PC-9 (cell line): ENCODE measurements around the gene NDUFS7. TPM values are rescaled to one million over a fixed set of nuclear protein-coding genes. Genes with fewer than 3 reads are reported as not detected.

Experiments used
- BruUV-seq: library from RNA; stranded (reverse); fragments of 400-500 nt; replicated peaks from 2 replicates; lab custom pipeline; 2021; lab: Mats Ljungman, UMichigan
- CTCF ChIA-PET: fragments of 300-600 bp; sonication (Branson Sonifier 250); formaldehyde crosslinking; loops from one replicate; lab custom pipeline; 2022; ENCODE audit warnings: antibody characterized with exemption; lab: Charles Lee
- POLR2A ChIA-PET: fragments of 300-600 bp; sonication (Branson Sonifier 250); formaldehyde crosslinking; loops from one replicate; lab custom pipeline; 2022; ENCODE audit warnings: antibody characterized with exemption; ENCODE audit not compliant: unreplicated experiment; lab: Charles Lee
- DNase-seq, 2 experiments: peaks; one replicate each; pipeline versions ENCODE4 v3.0.0 to v3.0.0-alpha.2; 2015 to 2022; ENCODE audit warnings: mixed read lengths in 1 of 2
- H2AFZ ChIP-seq: fragments of 200-600 bp; sonication (generic); 2 replicates; pipeline ENCODE4 v1.8.1; 2017; ENCODE audit warnings: antibody characterized with exemption
- H3F3A ChIP-seq: fragments of 200-600 bp; sonication (generic); 2 replicates; pipeline ENCODE4 v1.8.1; 2017; ENCODE audit warnings: antibody characterized with exemption, mild to moderate bottlenecking, low read depth; ENCODE audit not compliant: insufficient read depth
- H3K27ac ChIP-seq: fragments of 200-600 bp; sonication (generic); 2 replicates; pipeline ENCODE4 v1.6.1; 2016; ENCODE audit warnings: mixed run types
- H3K27me3 ChIP-seq: fragments of 200-600 bp; sonication (generic); 2 replicates; pipeline ENCODE4 v1.6.1; 2016; ENCODE audit warnings: low read depth, mixed run types; ENCODE audit not compliant: insufficient read depth
- H3K36me3 ChIP-seq: fragments of 200-600 bp; sonication (generic); 2 replicates; pipeline ENCODE4 v1.6.1; 2016; ENCODE audit warnings: low read depth, mixed run types
- H3K4me1 ChIP-seq: fragments of 200-600 bp; sonication (generic); replicated peaks from 2 replicates; pipeline ENCODE4 v1.6.1; 2016; ENCODE audit warnings: mixed run types; ENCODE audit not compliant: insufficient read depth
- H3K4me2 ChIP-seq: fragments of 200-600 bp; sonication (generic); 2 replicates; pipeline ENCODE4 v1.6.1; 2017; ENCODE audit warnings: mixed run types
- H3K4me3 ChIP-seq: fragments of 200-600 bp; sonication (generic); 2 replicates; pipeline ENCODE4 v1.6.1; 2016; ENCODE audit warnings: mixed run types
- H3K79me2 ChIP-seq: fragments of 200-600 bp; sonication (generic); 2 replicates; pipeline ENCODE4 v1.6.1; 2017; ENCODE audit warnings: low read depth, mixed run types
- H3K9me2 ChIP-seq: fragments of 200-600 bp; sonication (generic); 2 replicates; pipeline ENCODE4 v1.8.1; 2017; ENCODE audit warnings: mild to moderate bottlenecking; ENCODE audit not compliant: insufficient read depth
- H3K9me3 ChIP-seq: fragments of 200-600 bp; sonication (generic); 2 replicates; pipeline ENCODE4 v1.8.1; 2016; ENCODE audit warnings: low read depth; ENCODE audit not compliant: insufficient read depth
- H4K20me1 ChIP-seq: fragments of 200-600 bp; sonication (generic); 2 replicates; pipeline ENCODE4 v1.8.1; 2017; ENCODE audit not compliant: insufficient read depth
- EZH2 ChIP-seq: fragments of 200-600 bp; sonication (generic); IDR thresholded peaks from 2 replicates; pipeline ENCODE4 v1.8.0; 2017; ENCODE audit warnings: antibody characterized with exemption, low read depth
- intact Hi-C: fragments of 100-400 bp; cut with micrococcal nuclease; formaldehyde crosslinking; loops from one replicate; pipeline ENCODE4 v1.10.0; 2022; ENCODE audit not compliant: unreplicated experiment
- total RNA-seq: library from RNA; stranded (reverse); gene quantifications from 2 replicates; pipeline ENCODE4 v1.2.3, GENCODE V29; 2021
- TF ChIP-seq, protein P1 (sequence below): fragments of 200-600 bp; sonication (generic); conservative IDR thresholded peaks from 2 replicates; pipeline ENCODE4 v1.6.1; 2017; ENCODE audit warnings: mixed run types, antibody characterized with exemption, mild to moderate bottlenecking, moderate library complexity

NDUFS7 gene
- total RNA-seq, 1 experiment from 2014 or later = 67.5 TPM

DNA sequence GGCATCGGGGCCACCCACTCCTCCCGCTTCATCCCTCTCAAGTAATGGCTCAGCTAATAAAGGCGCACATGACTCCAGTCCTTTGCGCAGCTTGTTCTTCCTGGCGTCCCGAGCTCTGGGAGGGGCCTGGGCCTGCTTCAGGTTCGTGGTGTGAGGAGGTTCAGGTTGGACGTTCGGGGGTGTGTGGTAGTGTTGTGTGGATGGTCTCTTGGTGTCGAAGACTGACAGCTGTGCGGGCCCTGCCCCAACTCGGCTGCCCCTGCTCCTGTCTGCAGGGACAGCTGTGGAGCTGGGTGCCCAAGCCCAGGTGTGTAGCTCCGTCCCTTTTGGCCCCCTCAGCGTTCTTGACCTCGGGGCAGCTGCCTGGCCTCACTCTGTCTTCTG, 56.7 kb downstream of the NDUFS7 start:
- no peaks in the 10 kb centered on the region for H3K9me2 ChIP-seq
- H3K27me3 ChIP-seq = no peaks in the 10 kb centered on the region
- H3K4me2 ChIP-seq = peak overlapping the region; percentile 90
- peaks cover 78% of the 10 kb centered on the region for H3F3A ChIP-seq
- H3K27ac ChIP-seq = no peak overlapping the region; the same call in 1 of the 2 replicates
- H2AFZ ChIP-seq = no peak overlapping the region
- ChIA-PET CTCF (no interaction called here), POLR2A (no interaction called here)
- peaks cover 39% of the 10 kb centered on the region for H4K20me1 ChIP-seq
- H3K36me3 ChIP-seq = peaks cover 10% of the 10 kb centered on the region
- no peaks in the 10 kb centered on the region for H3K9me3 ChIP-seq
- peaks cover 40% of the 10 kb centered on the region for H3K79me2 ChIP-seq
- H3K4me1 ChIP-seq = peaks cover 19% of the 10 kb centered on the region
- peak overlapping the region; percentile 76; the same call in 1 of the 2 replicates for H3K4me3 ChIP-seq
- no peak for DNase-seq
- intact Hi-C loops = no loop called here
- no TSS peak for BruUV-seq
- TF ChIP-seq, protein P1, sequence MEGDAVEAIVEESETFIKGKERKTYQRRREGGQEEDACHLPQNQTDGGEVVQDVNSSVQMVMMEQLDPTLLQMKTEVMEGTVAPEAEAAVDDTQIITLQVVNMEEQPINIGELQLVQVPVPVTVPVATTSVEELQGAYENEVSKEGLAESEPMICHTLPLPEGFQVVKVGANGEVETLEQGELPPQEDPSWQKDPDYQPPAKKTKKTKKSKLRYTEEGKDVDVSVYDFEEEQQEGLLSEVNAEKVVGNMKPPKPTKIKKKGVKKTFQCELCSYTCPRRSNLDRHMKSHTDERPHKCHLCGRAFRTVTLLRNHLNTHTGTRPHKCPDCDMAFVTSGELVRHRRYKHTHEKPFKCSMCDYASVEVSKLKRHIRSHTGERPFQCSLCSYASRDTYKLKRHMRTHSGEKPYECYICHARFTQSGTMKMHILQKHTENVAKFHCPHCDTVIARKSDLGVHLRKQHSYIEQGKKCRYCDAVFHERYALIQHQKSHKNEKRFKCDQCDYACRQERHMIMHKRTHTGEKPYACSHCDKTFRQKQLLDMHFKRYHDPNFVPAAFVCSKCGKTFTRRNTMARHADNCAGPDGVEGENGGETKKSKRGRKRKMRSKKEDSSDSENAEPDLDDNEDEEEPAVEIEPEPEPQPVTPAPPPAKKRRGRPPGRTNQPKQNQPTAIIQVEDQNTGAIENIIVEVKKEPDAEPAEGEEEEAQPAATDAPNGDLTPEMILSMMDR = no peak
- no peak for TF ChIP-seq EZH2

DNA sequence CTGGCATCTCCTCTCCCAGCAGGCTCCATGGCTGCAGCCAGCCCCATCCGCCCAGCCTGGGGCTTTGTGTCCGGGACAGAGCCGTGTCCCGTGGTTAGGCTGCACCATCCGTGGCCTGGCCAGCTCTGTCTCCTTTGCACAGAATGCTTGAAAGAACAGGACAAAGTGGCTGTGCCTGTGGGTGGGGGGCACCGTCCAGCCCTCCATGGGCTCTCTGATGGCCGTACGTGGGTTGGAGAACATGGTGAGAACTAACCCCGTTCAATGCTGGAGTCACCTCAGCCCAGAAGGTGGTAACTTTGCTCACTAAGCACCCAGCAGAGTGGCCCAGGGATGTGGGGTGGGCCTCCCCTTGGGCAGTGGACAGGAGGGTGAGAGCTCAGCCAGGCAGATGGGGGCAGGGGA, 57.3 kb downstream of the NDUFS7 start:
- intact Hi-C loops = no loop called here
- TF ChIP-seq, protein P1 = no peak
- no peak for TF ChIP-seq EZH2
- Histone ChIP-seq H4K20me1 (peaks cover 39% of the 10 kb centered on the region), H3K4me2 (peak overlapping the region; percentile 90; the same call in 1 of the 2 replicates), H3F3A (peaks cover 72% of the 10 kb centered on the region), H3K9me3 (no peaks in the 10 kb centered on the region), H3K36me3 (peaks cover 10% of the 10 kb centered on the region), H3K9me2 (no peaks in the 10 kb centered on the region), H3K27ac (no peak overlapping the region; the same call in 1 of the 2 replicates), H3K4me3 (peak overlapping the region; percentile 76; the same call in 1 of the 2 replicates), H2AFZ (no peak overlapping the region), H3K79me2 (peaks cover 40% of the 10 kb centered on the region), H3K4me1 (peaks cover 19% of the 10 kb centered on the region), H3K27me3 (no peaks in the 10 kb centered on the region)
- BruUV-seq = no TSS peak
- DNase-seq = no peak
- ChIA-PET CTCF (no interaction called here), POLR2A (no interaction called here)

DNA sequence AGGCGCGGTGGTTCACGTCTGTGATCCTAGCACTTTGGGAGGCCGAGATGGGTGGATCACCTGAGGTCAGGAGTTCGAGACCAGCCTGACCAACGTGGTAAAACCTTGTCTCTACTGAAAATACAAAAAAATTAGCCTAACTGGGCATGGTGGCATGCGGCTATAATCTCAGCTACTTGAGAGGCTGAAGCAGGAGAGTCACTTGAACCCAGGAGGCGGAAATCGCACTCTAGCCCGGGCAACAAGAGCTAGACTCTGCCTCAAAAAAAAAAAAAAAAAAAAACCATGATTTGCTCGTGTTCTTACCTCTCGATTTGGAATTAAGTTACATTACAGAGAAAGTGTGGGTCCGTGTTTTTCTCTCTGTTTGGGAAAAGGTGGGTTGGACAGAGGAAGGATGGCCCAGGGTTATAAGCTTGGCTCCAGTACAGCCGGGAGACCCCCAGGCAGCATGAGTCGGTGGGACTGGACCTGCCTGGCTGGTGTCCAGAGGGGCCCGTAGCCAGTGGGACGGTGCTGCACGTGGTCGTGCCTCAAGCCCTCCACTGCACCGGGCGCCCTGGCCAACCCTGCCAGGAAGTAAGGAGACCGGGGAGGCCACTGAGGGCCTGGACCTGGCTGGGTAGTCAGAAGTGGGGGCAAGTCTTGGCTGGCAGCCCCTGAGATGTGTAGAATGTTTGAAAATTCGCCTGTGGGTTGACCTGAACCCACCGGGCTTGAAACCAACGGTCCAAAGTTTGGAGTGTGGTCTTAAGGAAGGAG, 58.2 kb downstream of the NDUFS7 start:
- no peak overlapping the region for H2AFZ ChIP-seq
- ChIA-PET POLR2A (no interaction called here), CTCF (no interaction called here)
- peaks cover 40% of the 10 kb centered on the region for H3K79me2 ChIP-seq
- no peak for TF ChIP-seq EZH2
- TF ChIP-seq, protein P1 = no peak
- H3K27ac ChIP-seq = no peak overlapping the region; the same call in 1 of the 2 replicates
- no peaks in the 10 kb centered on the region for H3K9me3 ChIP-seq
- intact Hi-C loops = no loop called here
- H3F3A ChIP-seq = peaks cover 65% of the 10 kb centered on the region
- H3K36me3 ChIP-seq = peaks cover 10% of the 10 kb centered on the region
- no peaks in the 10 kb centered on the region for H3K9me2 ChIP-seq
- H4K20me1 ChIP-seq = peaks cover 39% of the 10 kb centered on the region
- no peak for DNase-seq
- no TSS peak for BruUV-seq
- peaks cover 19% of the 10 kb centered on the region for H3K4me1 ChIP-seq
- H3K4me2 ChIP-seq = no peak overlapping the region
- no peak overlapping the region for H3K4me3 ChIP-seq
- no peaks in the 10 kb centered on the region for H3K27me3 ChIP-seq

Other genes with a start within 250 kb of the NDUFS7 start
- gene SBNO2, start 209.6 kb upstream of the NDUFS7 start, total RNA-seq = 75.6 and 82.4 TPM in 2 replicates
- 53.0 and 59.5 TPM in 2 replicates for gene STK11, start 178.1 kb upstream of the NDUFS7 start, total RNA-seq
- gene CBARP, start 145.9 kb upstream of the NDUFS7 start, total RNA-seq = 1.8 and 1.9 TPM in 2 replicates
- gene ATP5F1D, start 142.2 kb upstream of the NDUFS7 start, total RNA-seq = 157 and 214 TPM in 2 replicates
- gene MIDN, start 135.3 kb upstream of the NDUFS7 start, total RNA-seq = 61.4 and 92.0 TPM in 2 replicates
- gene CIRBP, start 114.6 kb upstream of the NDUFS7 start, total RNA-seq = 86.9 and 143 TPM in 2 replicates
- gene FAM174C, start 108.4 kb upstream of the NDUFS7 start, total RNA-seq = 51.8 and 64.2 TPM in 2 replicates
- gene EFNA2, start 98.0 kb upstream of the NDUFS7 start, total RNA-seq = 1.6 TPM in 1 of 2 replicates, not detected in the other
- 27.3 and 30.9 TPM in 2 replicates for gene GAMT, start 17.6 kb downstream of the NDUFS7 start, total RNA-seq
- gene DAZAP1, start 23.7 kb downstream of the NDUFS7 start, total RNA-seq = 122 and 144 TPM in 2 replicates
- gene RPS15, start 54.5 kb downstream of the NDUFS7 start, total RNA-seq = 967 and 1,004 TPM in 2 replicates
- gene APC2, start 66.2 kb downstream of the NDUFS7 start, total RNA-seq = 1.6 and 2.7 TPM in 2 replicates
- 28.0 and 31.2 TPM in 2 replicates for gene C19orf25, start 95.3 kb downstream of the NDUFS7 start, total RNA-seq
- gene PCSK4, start 106.4 kb downstream of the NDUFS7 start, total RNA-seq = 18.6 and 27.3 TPM in 2 replicates
- gene REEP6, start 107.3 kb downstream of the NDUFS7 start, total RNA-seq = 34.3 and 39.5 TPM in 2 replicates
- 13.6 and 14.6 TPM in 2 replicates for gene ADAMTSL5, start 129.1 kb downstream of the NDUFS7 start, total RNA-seq
- gene PLK5, start 140.2 kb downstream of the NDUFS7 start, total RNA-seq = not detected in 2 replicates
- gene MEX3D, start 184.4 kb downstream of the NDUFS7 start, total RNA-seq = 55.6 and 63.7 TPM in 2 replicates
- gene MBD3, start 209.0 kb downstream of the NDUFS7 start, total RNA-seq = 129 and 143 TPM in 2 replicates
- gene UQCR11, start 221.6 kb downstream of the NDUFS7 start, total RNA-seq = 196 and 275 TPM in 2 replicates